ENCODE results near the gene RIT1. TPM values are rescaled to one million over a fixed set of nuclear protein-coding genes. Genes with fewer than 3 reads are reported as not detected.
A peak's percentile ranks its signal among the peaks of the same experiment; 100 is the strongest.
"Not testable (repeated sequence)": the region's sequence is repeated elsewhere in the genome, so short reads cannot be mapped to it uniquely, and the experiment has no call there.

Gene RIT1
- total RNA-seq, 2 donors from 2014 or later, result 6.9 to 16.1 TPM

DNA sequence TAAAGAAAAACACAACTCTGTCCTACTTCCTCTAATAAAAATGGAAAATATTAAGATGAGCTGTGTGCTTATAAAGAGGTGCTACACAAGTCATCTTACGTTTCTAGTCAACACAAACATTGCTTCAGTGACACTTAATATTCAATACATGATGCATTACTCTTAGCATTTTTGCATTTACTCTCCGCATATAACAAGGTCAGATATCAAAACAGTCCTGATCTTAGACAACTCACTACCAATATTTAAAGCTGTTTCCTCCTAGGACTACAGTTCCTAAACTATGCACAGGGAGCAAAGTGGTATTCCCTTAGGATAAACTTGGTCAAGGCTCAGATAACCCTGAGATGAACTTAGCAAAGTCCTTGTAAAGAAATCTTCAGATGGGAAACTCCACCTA lies 12.3 kb downstream of the RIT1 start:
- H3K27ac ChIP-seq, result no peak overlapping the region
- H3K36me3 ChIP-seq (replicated peaks in 1 of 2; ENCODE audit: insufficient read depth in 1 of 2, low read depth in 2 of 2), result peaks cover 18 to 41% of the 10 kb centered on the region in 2 donors
- intact Hi-C loops (cut with DNase I), result no loop called here

DNA sequence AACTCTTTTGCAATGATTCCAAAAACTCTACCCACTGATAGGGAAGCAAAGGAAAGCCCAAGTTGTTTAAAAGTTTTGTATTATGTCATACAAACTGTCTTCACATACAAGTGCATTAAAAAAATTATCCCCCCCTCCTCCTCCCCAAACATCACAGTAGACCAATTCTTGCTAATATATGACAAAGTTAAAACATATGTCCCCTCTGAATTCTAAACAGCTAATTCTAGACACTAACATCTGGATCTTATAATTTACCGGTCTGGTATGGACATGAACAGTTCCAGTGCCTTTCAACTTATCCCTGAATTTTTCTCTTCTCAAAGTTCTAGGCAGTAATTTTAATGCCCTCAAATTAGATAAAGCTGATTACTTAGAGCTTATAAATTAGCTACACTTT lies 13.4 kb downstream of the RIT1 start:
- peaks cover 13% of the 10 kb centered on the region for H3K4me1 ChIP-seq
- WGBS, 2 donors, result 87% methylated on average over 1 of the region's 1 CpG
- H3K36me3 ChIP-seq (replicated peaks in 1 of 2; ENCODE audit: insufficient read depth in 1 of 2, low read depth in 2 of 2), result peaks cover 15 to 31% of the 10 kb centered on the region in 2 donors
- TF ChIP-seq, protein P1, sequence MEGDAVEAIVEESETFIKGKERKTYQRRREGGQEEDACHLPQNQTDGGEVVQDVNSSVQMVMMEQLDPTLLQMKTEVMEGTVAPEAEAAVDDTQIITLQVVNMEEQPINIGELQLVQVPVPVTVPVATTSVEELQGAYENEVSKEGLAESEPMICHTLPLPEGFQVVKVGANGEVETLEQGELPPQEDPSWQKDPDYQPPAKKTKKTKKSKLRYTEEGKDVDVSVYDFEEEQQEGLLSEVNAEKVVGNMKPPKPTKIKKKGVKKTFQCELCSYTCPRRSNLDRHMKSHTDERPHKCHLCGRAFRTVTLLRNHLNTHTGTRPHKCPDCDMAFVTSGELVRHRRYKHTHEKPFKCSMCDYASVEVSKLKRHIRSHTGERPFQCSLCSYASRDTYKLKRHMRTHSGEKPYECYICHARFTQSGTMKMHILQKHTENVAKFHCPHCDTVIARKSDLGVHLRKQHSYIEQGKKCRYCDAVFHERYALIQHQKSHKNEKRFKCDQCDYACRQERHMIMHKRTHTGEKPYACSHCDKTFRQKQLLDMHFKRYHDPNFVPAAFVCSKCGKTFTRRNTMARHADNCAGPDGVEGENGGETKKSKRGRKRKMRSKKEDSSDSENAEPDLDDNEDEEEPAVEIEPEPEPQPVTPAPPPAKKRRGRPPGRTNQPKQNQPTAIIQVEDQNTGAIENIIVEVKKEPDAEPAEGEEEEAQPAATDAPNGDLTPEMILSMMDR (IDR thresholded peaks at IDR 0.05), result no peak
- TF ChIP-seq POLR2A (IDR thresholded peaks at IDR 0.05), result no peak
- no peaks in the 10 kb centered on the region for H3K27me3 ChIP-seq
- ATAC-seq, result no peak
- no peak for DNase-seq
- no peak overlapping the region for H3K27ac ChIP-seq
- no peak overlapping the region for H3K4me3 ChIP-seq
- intact Hi-C loops (cut with DNase I), result no loop called here
- H3K9me3 ChIP-seq, result no peaks in the 10 kb centered on the region

More for the DNA sequence above, 12.3 kb downstream of the RIT1 start:
- no peak for TF ChIP-seq POLR2A (IDR thresholded peaks at IDR 0.05)
- TF ChIP-seq, protein P1 (IDR thresholded peaks at IDR 0.05), result no peak
- peaks cover 3% of the 10 kb centered on the region for H3K4me1 ChIP-seq
- no peak for DNase-seq
- ATAC-seq, result no peak
- WGBS, 2 donors, result 85 to 86% methylated on average over 2 of the region's 2 CpGs
- H3K4me3 ChIP-seq, result no peak overlapping the region
- no peaks in the 10 kb centered on the region for H3K27me3 ChIP-seq
- no peaks in the 10 kb centered on the region for H3K9me3 ChIP-seq

DNA sequence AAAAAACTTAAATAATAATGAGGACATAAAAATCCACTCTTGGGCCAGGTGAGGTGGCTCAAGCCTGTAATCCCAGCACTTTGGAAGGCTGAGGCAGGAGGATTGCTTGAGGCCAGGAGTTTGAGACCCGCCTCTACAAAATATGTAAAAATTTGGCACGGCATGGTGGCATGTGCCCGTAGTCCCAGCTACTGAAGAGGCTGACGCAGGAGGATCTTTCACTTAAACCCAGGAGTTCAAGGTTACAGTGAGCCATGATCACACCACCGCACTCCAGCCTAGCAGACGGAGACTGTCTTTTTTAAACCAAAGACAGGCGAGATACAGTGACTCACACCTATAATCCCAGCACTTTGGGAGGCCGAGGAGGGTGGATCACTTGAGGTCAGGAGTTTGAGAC lies 14.7 kb downstream of the RIT1 start:
- DNase-seq; H3K4me3 ChIP-seq; ATAC-seq; intact Hi-C loops (cut with DNase I); H3K27ac ChIP-seq; H3K27me3 ChIP-seq; H3K9me3 ChIP-seq: not testable (repeated sequence)
- H3K4me1 ChIP-seq, result peaks cover 18% of the 10 kb centered on the region
- WGBS, 2 donors, result 90 to 92% methylated on average over 8 of the region's 8 CpGs
- H3K36me3 ChIP-seq (replicated peaks in 1 of 2; ENCODE audit: insufficient read depth in 1 of 2, low read depth in 2 of 2), result peaks cover 15 to 23% of the 10 kb centered on the region in 2 donors

DNA sequence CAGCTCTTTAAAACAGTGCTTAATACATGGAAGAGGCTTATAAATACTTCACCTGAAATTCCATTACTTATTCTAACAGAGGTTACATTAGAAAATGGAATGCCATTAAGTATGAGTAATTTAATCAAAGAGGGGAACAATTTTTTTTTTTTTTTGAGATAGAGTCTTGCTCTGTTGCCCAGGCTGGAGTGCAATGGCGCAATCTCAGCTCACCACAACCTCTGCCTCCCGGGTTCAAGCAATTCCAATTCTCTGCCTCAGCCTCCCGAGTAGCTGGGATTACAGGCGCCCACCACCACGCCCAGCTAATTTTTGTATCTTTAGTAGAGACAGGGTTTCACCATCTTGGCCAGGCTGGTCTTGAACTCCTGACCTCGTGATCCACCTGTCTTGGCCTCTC lies 15.5 kb downstream of the RIT1 start:
- ATAC-seq; H3K4me3 ChIP-seq; H3K9me3 ChIP-seq; intact Hi-C loops (cut with DNase I); DNase-seq; H3K27me3 ChIP-seq; H3K27ac ChIP-seq: not testable (repeated sequence)
- 86 to 93% methylated on average over 6 of the region's 6 CpGs for WGBS, 2 donors
- Histone ChIP-seq H3K36me3 (replicated peaks in 1 of 2; ENCODE audit: insufficient read depth in 1 of 2, low read depth in 2 of 2) (peaks cover 6 to 19% of the 10 kb centered on the region in 2 donors), H3K4me1 (peaks cover 18% of the 10 kb centered on the region)

DNA sequence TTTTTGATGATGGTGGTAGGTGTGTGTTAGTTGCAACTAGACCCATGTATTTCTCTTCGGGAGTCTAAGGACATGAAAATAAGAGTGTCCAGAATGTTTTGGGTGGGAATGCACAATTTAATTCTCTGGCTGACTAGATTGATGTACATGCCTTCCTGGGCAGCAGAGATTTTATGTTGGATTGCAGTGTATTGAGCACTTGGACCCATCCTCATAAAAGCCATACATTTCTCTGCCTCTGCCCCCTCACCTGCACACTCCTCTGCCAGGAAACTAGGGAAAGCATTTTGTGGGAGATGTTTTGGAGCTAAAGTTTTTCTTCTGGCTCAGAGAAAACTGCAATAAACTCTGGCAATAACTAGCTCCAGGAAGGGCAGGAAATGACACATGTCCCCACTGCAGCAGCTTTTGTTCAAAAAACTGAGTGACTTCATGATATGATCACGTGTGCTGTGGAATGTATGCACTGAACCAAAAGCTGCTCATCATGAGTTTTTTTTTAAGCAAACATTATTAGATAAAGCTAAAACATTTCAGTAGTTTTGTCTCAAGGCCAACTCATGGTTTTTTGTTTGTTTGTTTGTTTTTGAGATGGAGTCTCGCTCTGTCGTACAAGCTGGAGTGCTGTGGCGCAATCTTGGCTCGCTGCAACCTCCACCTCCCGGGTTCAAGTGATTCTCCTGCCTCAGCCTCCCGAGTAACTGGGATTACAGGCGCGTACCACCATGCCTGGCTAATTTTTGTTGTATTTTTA lies 17.6 kb downstream of the RIT1 start:
- intact Hi-C loops (cut with DNase I), result no loop called here
- H3K27ac ChIP-seq, result peak overlapping the region in 3 of 4 donors; percentile 44 to 79 (median 50)
- 55 to 62% methylated on average over 10 of the region's 10 CpGs for WGBS, 2 donors
- H3K4me1 ChIP-seq, result peaks cover 18% of the 10 kb centered on the region
- H3K4me3 ChIP-seq, result no peak overlapping the region
- H3K36me3 ChIP-seq (replicated peaks in 1 of 2; ENCODE audit: insufficient read depth in 1 of 2, low read depth in 2 of 2), result peaks cover 0 to 4% of the 10 kb centered on the region in 2 donors
- TF ChIP-seq POLR2A (IDR thresholded peaks at IDR 0.05), result no peak
- TF ChIP-seq, protein P1 (IDR thresholded peaks at IDR 0.05), result no peak
- H3K9me3 ChIP-seq, result no peaks in the 10 kb centered on the region
- ATAC-seq, result peak; percentile 74
- DNase-seq, result peak in 1 of 4 donors; percentile 26
- no peaks in the 10 kb centered on the region for H3K27me3 ChIP-seq

DNA sequence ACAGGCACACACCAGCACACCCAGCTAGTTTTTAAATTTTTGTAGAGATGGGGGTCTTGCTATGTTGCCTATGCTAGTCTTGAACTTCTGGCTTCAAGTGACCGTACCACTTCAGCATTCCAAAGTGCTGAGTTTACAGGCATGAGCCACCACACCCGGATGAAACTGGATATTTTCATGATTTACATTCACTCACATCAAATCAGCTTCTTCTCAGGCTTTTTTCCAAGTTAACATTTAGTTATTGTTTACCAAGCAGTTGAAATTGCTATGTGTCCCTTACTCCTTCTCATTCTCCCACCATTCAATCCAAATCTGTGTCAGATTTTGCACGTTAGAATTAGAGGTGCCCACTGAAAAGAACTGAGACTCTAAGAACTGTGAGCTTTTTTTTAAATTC lies 18.4 kb downstream of the RIT1 start:
- 36 to 42% methylated on average over 3 of the region's 3 CpGs for WGBS, 2 donors
- Histone ChIP-seq H3K4me3 (no peak overlapping the region), H3K36me3 (replicated peaks in 1 of 2; ENCODE audit: insufficient read depth in 1 of 2, low read depth in 2 of 2) (peaks cover 0 to 1% of the 10 kb centered on the region in 2 donors), H3K9me3 (no peaks in the 10 kb centered on the region), H3K27me3 (no peaks in the 10 kb centered on the region), H3K4me1 (peaks cover 18% of the 10 kb centered on the region), H3K27ac (peak overlapping the region; percentile 17 to 79 (median 47))
- DNase-seq (no peak), ATAC-seq (no peak)
- TF ChIP-seq, protein P1 (IDR thresholded peaks at IDR 0.05), result no peak
- TF ChIP-seq POLR2A (IDR thresholded peaks at IDR 0.05), result no peak
- intact Hi-C loops (cut with DNase I), result no loop called here
